CD14-positive monocyte (primary cell): ENCODE results near the gene HSPG2. TPM values are rescaled to one million over a fixed set of nuclear protein-coding genes. Genes with fewer than 3 reads are reported as not detected.

ENCODE experiments used
- DNase-seq, 3 donors: peaks; one replicate each; pipeline ENCODE4 v3.0.0-alpha.2; 2011 to 2022
- H2AFZ ChIP-seq: 2 replicates; pipeline ENCODE4 v1.6.0; 2012; ENCODE audit warnings: mild to moderate bottlenecking, low read depth, low read length, inconsistent platforms; ENCODE audit not compliant: insufficient read depth, poor library complexity, severe bottlenecking
- H3K27ac ChIP-seq, 2 donors: 1 replicate in 1 of 2; 2 replicates in 1 of 2; pipeline ENCODE4 v1.5.1; 2012 to 2013; ENCODE audit warnings: low read length in 2 of 2, control low read depth in 1 of 2, inconsistent platforms in 1 of 2, low read depth in 1 of 2, mild to moderate bottlenecking in 1 of 2
- H3K27me3 ChIP-seq, 2 donors: one replicate each; pipeline versions ENCODE4 v1.6.0 to v1.6.1; 2011 to 2013; ENCODE audit warnings: low read length in 2 of 2; ENCODE audit not compliant: control insufficient read depth in 2 of 2, insufficient read depth in 2 of 2
- H3K36me3 ChIP-seq, 2 donors: replicated peaks in 1 of 2; 1 replicate in 1 of 2; 2 replicates in 1 of 2; pipeline versions ENCODE4 v1.5.1 to v1.6.1; 2012 to 2013; ENCODE audit warnings: low read length in 2 of 2, control low read depth in 1 of 2, inconsistent platforms in 1 of 2, mild to moderate bottlenecking in 1 of 2; ENCODE audit not compliant: insufficient read depth in 2 of 2, control insufficient read depth in 1 of 2
- H3K4me1 ChIP-seq, 2 donors: 1 replicate in 1 of 2; 2 replicates in 1 of 2; pipeline versions ENCODE4 v1.5.1 to v1.6.1; 2012 to 2013; ENCODE audit warnings: low read length in 2 of 2, control low read depth in 1 of 2, inconsistent platforms in 1 of 2, mild to moderate bottlenecking in 1 of 2, moderate library complexity in 1 of 2; ENCODE audit not compliant: insufficient read depth in 2 of 2, control insufficient read depth in 1 of 2
- H3K4me2 ChIP-seq: replicated peaks from 2 replicates; pipeline ENCODE3; 2012; ENCODE audit warnings: low read length, moderate library complexity, mild to moderate bottlenecking; ENCODE audit not compliant: poor library complexity, severe bottlenecking; ENCODE audit errors: extremely low read depth
- H3K4me3 ChIP-seq, 3 experiments: fragments of 200-600 bp in 1 of 3; sonication (generic) in 1 of 3; replicated peaks in 1 of 3; 1 replicate in 2 of 3; 2 replicates in 1 of 3; pipeline ENCODE4 v1.5.1; 2011 to 2013; ENCODE audit warnings: low read length in 3 of 3, mild to moderate bottlenecking in 3 of 3, control low read depth in 2 of 3, low read depth in 2 of 3, inconsistent platforms in 1 of 3, moderate library complexity in 1 of 3
- H3K79me2 ChIP-seq: 2 replicates; pipeline ENCODE4 v1.6.0; 2012; ENCODE audit warnings: mild to moderate bottlenecking, control low read depth, inconsistent platforms, low read length, moderate library complexity; ENCODE audit not compliant: insufficient read depth
- H3K9ac ChIP-seq: 2 replicates; pipeline ENCODE4 v1.6.0; 2017; ENCODE audit warnings: low read length, mild to moderate bottlenecking; ENCODE audit not compliant: insufficient read depth, poor library complexity, severe bottlenecking
- H3K9me3 ChIP-seq, 2 donors: replicated peaks in 1 of 2; 1 replicate in 1 of 2; 2 replicates in 1 of 2; pipeline versions ENCODE4 v1.5.1 to v1.6.1; 2012 to 2013; ENCODE audit warnings: low read length in 2 of 2, control low read depth in 1 of 2; ENCODE audit not compliant: control insufficient read depth in 1 of 2, insufficient read depth in 1 of 2
- H4K20me1 ChIP-seq: 2 replicates; pipeline ENCODE4 v1.6.0; 2012; ENCODE audit warnings: mild to moderate bottlenecking, low read length, control low read depth, moderate library complexity; ENCODE audit not compliant: insufficient read depth
- H3K27ac Mint-ChIP-seq, 7 donors: one replicate each; pipeline ENCODE4 v1.8.0; 2020; ENCODE audit warnings: mild to moderate bottlenecking in 7 of 7, mixed read lengths in 7 of 7, moderate library complexity in 6 of 7, inconsistent platforms in 2 of 7
- H3K27me3 Mint-ChIP-seq, 3 donors: one replicate each; pipeline ENCODE4 v1.8.0; 2021 to 2022; ENCODE audit warnings: low read depth in 3 of 3, mild to moderate bottlenecking in 3 of 3, mixed read lengths in 3 of 3, moderate library complexity in 3 of 3, inconsistent platforms in 1 of 3
- H3K36me3 Mint-ChIP-seq, 2 donors: one replicate each; pipeline ENCODE4 v1.8.0; 2020; ENCODE audit warnings: mixed read lengths in 2 of 2, inconsistent platforms in 1 of 2, mild to moderate bottlenecking in 1 of 2
- H3K4me1 Mint-ChIP-seq: one replicate; pipeline ENCODE4 v1.8.0; 2020; ENCODE audit warnings: mild to moderate bottlenecking, mixed read lengths
- H3K4me3 Mint-ChIP-seq, 2 donors: one replicate each; pipeline ENCODE4 v1.8.0; 2020; ENCODE audit warnings: mild to moderate bottlenecking in 2 of 2, mixed read lengths in 2 of 2, moderate library complexity in 1 of 2
- H3K9me3 Mint-ChIP-seq, 7 donors: one replicate each; pipeline ENCODE4 v1.8.0; 2020 to 2022; ENCODE audit warnings: mixed read lengths in 7 of 7, mild to moderate bottlenecking in 6 of 7, moderate library complexity in 6 of 7, inconsistent platforms in 2 of 7
- WGBS: methylation state at CpG from one replicate; pipeline ENCODE4 v1.1.5; 2013; ENCODE audit warnings: missing lambda C conversion rate; ENCODE audit not compliant: insufficient coverage; 5-methylcytosine and 5-hydroxymethylcytosine counted together
- intact Hi-C, 2 donors: fragments of 100-400 bp; cut with micrococcal nuclease; formaldehyde crosslinking; loops; one replicate each; pipeline versions ENCODE4 v1.15.0 to v1.15.1; 2023
- polyA plus RNA-seq, 3 donors: library from polyadenylated mRNA; depleted of rRNA in 1 of 3; unstranded in 2 of 3; stranded (reverse) in 1 of 3; fragments of 300-500 nt in 2 of 3; fragments of >200 nt in 1 of 3; fragmentation: Illumina TruSeq in 2 of 3; gene quantifications; 1 replicate in 2 of 3; 2 replicates in 1 of 3; pipeline ENCODE4 v1.2.3, GENCODE V29; 2012 to 2021
- TF ChIP-seq, protein P1 (sequence below): fragments of 200-600 bp; IDR thresholded peaks from one replicate; pipeline ENCODE4 v1.8.0; 2022; ENCODE audit warnings: antibody characterized with exemption, mild to moderate bottlenecking

Gene HSPG2
- polyA plus RNA-seq, 3 donors: 0.44 TPM; not detected in 2

GRCh38 chr1:21891081-21891480 lies 46.0 kb downstream of the HSPG2 start:
- no peak overlapping the region for H3K4me3 Mint-ChIP-seq
- H3K27me3 ChIP-seq: no peaks in the 10 kb centered on the region

GRCh38 chr1:21888500-21888899 lies 48.6 kb downstream of the HSPG2 start:
- H3K9me3 ChIP-seq: no peaks in the 10 kb centered on the region
- H3K27ac ChIP-seq: no peak overlapping the region
- intact Hi-C loops: no loop called here
- H3K79me2 ChIP-seq: no peaks in the 10 kb centered on the region
- Mint-ChIP-seq H3K4me1 (no peaks in the 10 kb centered on the region), H3K27ac (no peak overlapping the region), H3K27me3 (no peaks in the 10 kb centered on the region), H3K36me3 (no peaks in the 10 kb centered on the region), H3K9me3 (peaks cover 0 to 3% (median 0%) of the 10 kb centered on the region in 7 donors), H3K4me3 (no peak overlapping the region)
- H4K20me1 ChIP-seq: no peaks in the 10 kb centered on the region
- no peak overlapping the region for H2AFZ ChIP-seq
- 100% methylated on average over 4 of the region's 12 CpGs for WGBS
- no peak overlapping the region for H3K4me2 ChIP-seq
- H3K36me3 ChIP-seq: no peaks in the 10 kb centered on the region
- H3K4me1 ChIP-seq: no peaks in the 10 kb centered on the region
- H3K4me3 ChIP-seq: no peak overlapping the region
- no peak for DNase-seq
- no peaks in the 10 kb centered on the region for H3K27me3 ChIP-seq
- H3K9ac ChIP-seq: no peak overlapping the region
- TF ChIP-seq, protein P1, sequence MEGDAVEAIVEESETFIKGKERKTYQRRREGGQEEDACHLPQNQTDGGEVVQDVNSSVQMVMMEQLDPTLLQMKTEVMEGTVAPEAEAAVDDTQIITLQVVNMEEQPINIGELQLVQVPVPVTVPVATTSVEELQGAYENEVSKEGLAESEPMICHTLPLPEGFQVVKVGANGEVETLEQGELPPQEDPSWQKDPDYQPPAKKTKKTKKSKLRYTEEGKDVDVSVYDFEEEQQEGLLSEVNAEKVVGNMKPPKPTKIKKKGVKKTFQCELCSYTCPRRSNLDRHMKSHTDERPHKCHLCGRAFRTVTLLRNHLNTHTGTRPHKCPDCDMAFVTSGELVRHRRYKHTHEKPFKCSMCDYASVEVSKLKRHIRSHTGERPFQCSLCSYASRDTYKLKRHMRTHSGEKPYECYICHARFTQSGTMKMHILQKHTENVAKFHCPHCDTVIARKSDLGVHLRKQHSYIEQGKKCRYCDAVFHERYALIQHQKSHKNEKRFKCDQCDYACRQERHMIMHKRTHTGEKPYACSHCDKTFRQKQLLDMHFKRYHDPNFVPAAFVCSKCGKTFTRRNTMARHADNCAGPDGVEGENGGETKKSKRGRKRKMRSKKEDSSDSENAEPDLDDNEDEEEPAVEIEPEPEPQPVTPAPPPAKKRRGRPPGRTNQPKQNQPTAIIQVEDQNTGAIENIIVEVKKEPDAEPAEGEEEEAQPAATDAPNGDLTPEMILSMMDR: no peak

More at GRCh38 chr1:21891081-21891480, 46.0 kb downstream of the HSPG2 start:
- Histone ChIP-seq H3K4me2 (no peak overlapping the region), H3K79me2 (no peaks in the 10 kb centered on the region), H3K4me3 (no peak overlapping the region), H4K20me1 (no peaks in the 10 kb centered on the region), H3K27ac (no peak overlapping the region), H3K9me3 (no peaks in the 10 kb centered on the region), H2AFZ (no peak overlapping the region), H3K36me3 (no peaks in the 10 kb centered on the region), H3K9ac (no peak overlapping the region), H3K4me1 (no peaks in the 10 kb centered on the region)
- no peak for DNase-seq
- Mint-ChIP-seq H3K9me3 (peaks cover 0 to 3% (median 0%) of the 10 kb centered on the region in 7 donors), H3K36me3 (no peaks in the 10 kb centered on the region), H3K27me3 (no peaks in the 10 kb centered on the region), H3K27ac (no peak overlapping the region), H3K4me1 (no peaks in the 10 kb centered on the region)
- 95% methylated on average over 4 of the region's 6 CpGs for WGBS
- intact Hi-C loops: no loop called here
- TF ChIP-seq, protein P1: no peak
